Thoracic aorta (tissue), 2 donors: Measurements from ENCODE around the gene ATP1B3. TPM values are rescaled to one million over a fixed set of nuclear protein-coding genes. Genes with fewer than 3 reads are reported as not detected.
"Not testable (repeated sequence)": the region's sequence is repeated elsewhere in the genome, so short reads cannot be mapped to it uniquely, and the experiment has no call there.

ENCODE experiments used
- ATAC-seq: fragments of 150-250 bp; one replicate; pipeline ENCODE4 v1.8.0; 2017; ENCODE audit warnings: low read depth; ENCODE audit not compliant: insufficient number of reproducible peaks, low FRiP score
- DNase-seq: peaks from one replicate; pipeline ENCODE4 v3.0.0-alpha.2; 2020; ENCODE audit warnings: low spot score
- H3K27ac ChIP-seq, 2 donors: fragments of 200-600 bp; sonication (generic); 1 replicate in 1 of 2; 2 replicates in 1 of 2; pipeline ENCODE4 v1.5.1; 2016; ENCODE audit warnings: mild to moderate bottlenecking in 2 of 2, moderate library complexity in 2 of 2
- H3K27me3 ChIP-seq: fragments of 200-600 bp; sonication (generic); replicated peaks from 2 replicates; pipeline ENCODE4 v1.6.0; 2016; ENCODE audit warnings: mild to moderate bottlenecking; ENCODE audit not compliant: insufficient read depth
- H3K36me3 ChIP-seq: fragments of 200-600 bp; sonication (generic); one replicate; pipeline ENCODE4 v1.5.1; 2016
- H3K4me1 ChIP-seq, 2 donors: fragments of 200-600 bp; sonication (generic); 1 replicate in 1 of 2; 2 replicates in 1 of 2; pipeline versions ENCODE4 v1.5.1 to v1.6.0; 2016; ENCODE audit warnings: low read depth in 2 of 2, mild to moderate bottlenecking in 1 of 2; ENCODE audit not compliant: control insufficient read depth in 1 of 2
- H3K4me3 ChIP-seq: fragments of 200-600 bp; sonication (generic); 2 replicates; pipeline ENCODE4 v1.5.1; 2016; ENCODE audit warnings: mild to moderate bottlenecking
- H3K9me3 ChIP-seq: fragments of 200-600 bp; sonication (generic); 2 replicates; pipeline ENCODE4 v1.5.1; 2016
- CTCF ChIP-seq: fragments of 200-600 bp; sonication (generic); IDR thresholded peaks from one replicate; pipeline ENCODE4 v1.5.1; 2019; ENCODE audit warnings: antibody characterized with exemption
- total RNA-seq, 2 donors: library from RNA; depleted of rRNA; stranded (reverse); fragments of >200 nt; gene quantifications; one replicate each; pipeline versions ENCODE4 v1.1.0 to v1.2.3, GENCODE V29; 2016

ATP1B3 gene
- total RNA-seq, 2 donors from 2014 or later, result 78.7 to 106 TPM

- H3K27ac ChIP-seq, result no peak overlapping the region
- H3K9me3 ChIP-seq, result no peaks in the 10 kb centered on the region
- no peak for TF ChIP-seq CTCF
- ATAC-seq (no peak), DNase-seq (no peak)
- peaks cover 1% of the 10 kb centered on the region for H3K36me3 ChIP-seq
- H3K4me3 ChIP-seq, result no peak overlapping the region
- H3K27me3 ChIP-seq, result no peaks in the 10 kb centered on the region
- H3K4me1 ChIP-seq, result no peaks in the 10 kb centered on the region
Measured at GRCh38 chr3:141915016-141915415, 38.6 kb downstream of the ATP1B3 start.

GRCh38 chr3:141915766-141916165, 39.3 kb downstream of the ATP1B3 start:
- Histone ChIP-seq H3K4me1 (no peaks in the 10 kb centered on the region), H3K27ac (no peak overlapping the region), H3K27me3 (no peaks in the 10 kb centered on the region), H3K36me3 (peaks cover 3% of the 10 kb centered on the region), H3K9me3 (no peaks in the 10 kb centered on the region), H3K4me3 (no peak overlapping the region)
- TF ChIP-seq CTCF, result no peak
- ATAC-seq (no peak), DNase-seq (no peak)

- no peaks in the 10 kb centered on the region for H3K27me3 ChIP-seq
- H3K27ac ChIP-seq, result no peak overlapping the region
- DNase-seq (no peak), ATAC-seq (no peak)
- peaks cover 3% of the 10 kb centered on the region for H3K36me3 ChIP-seq
- no peak overlapping the region for H3K4me3 ChIP-seq
- no peaks in the 10 kb centered on the region for H3K9me3 ChIP-seq
- no peaks in the 10 kb centered on the region for H3K4me1 ChIP-seq
- no peak for TF ChIP-seq CTCF
Measured at GRCh38 chr3:141920701-141921100, 44.3 kb downstream of the ATP1B3 start.

GRCh38 chr3:141921316-141921715, 44.9 kb downstream of the ATP1B3 start:
- ATAC-seq, result no peak
- DNase-seq, result no peak
- Histone ChIP-seq H3K4me1 (no peaks in the 10 kb centered on the region), H3K27me3 (no peaks in the 10 kb centered on the region), H3K36me3 (peaks cover 3% of the 10 kb centered on the region), H3K9me3 (no peaks in the 10 kb centered on the region), H3K27ac (no peak overlapping the region), H3K4me3 (no peak overlapping the region)
- no peak for TF ChIP-seq CTCF

GRCh38 chr3:141925677-141926076, 49.2 kb downstream of the ATP1B3 start:
- not testable (repeated sequence) for H3K36me3 ChIP-seq, H3K4me1 ChIP-seq, H3K27me3 ChIP-seq, H3K4me3 ChIP-seq, H3K9me3 ChIP-seq, H3K27ac ChIP-seq, DNase-seq, ATAC-seq

GRCh38 chr3:141926929-141927328, 50.5 kb downstream of the ATP1B3 start:
- Histone ChIP-seq H3K27me3 (no peaks in the 10 kb centered on the region), H3K27ac (no peak overlapping the region), H3K4me3 (no peak overlapping the region), H3K36me3 (peaks cover 7% of the 10 kb centered on the region), H3K9me3 (no peaks in the 10 kb centered on the region), H3K4me1 (no peaks in the 10 kb centered on the region)
- ATAC-seq (no peak), DNase-seq (no peak)
- no peak for TF ChIP-seq CTCF
